Transverse colon (tissue), 4 donors: Measurements from ENCODE around the gene SENP3. TPM values are rescaled to one million over a fixed set of nuclear protein-coding genes. Genes with fewer than 3 reads are reported as not detected.

Source experiments
- DNase-seq: peaks from one replicate; pipeline ENCODE4 v3.0.0-alpha.2; 2019
- H3K27ac ChIP-seq, 4 donors: fragments of 200-600 bp; sonication (generic); 2 replicates each; pipeline ENCODE4 v1.5.1; 2016 to 2018; ENCODE audit warnings: inconsistent platforms in 4 of 4
- H3K27me3 ChIP-seq: fragments of 200-600 bp; sonication (generic); 2 replicates; pipeline ENCODE4 v1.5.1; 2017; ENCODE audit warnings: inconsistent platforms
- H3K36me3 ChIP-seq, 4 donors: fragments of 200-600 bp; sonication (generic); 2 replicates each; pipeline ENCODE4 v1.5.1; 2017 to 2019; ENCODE audit warnings: inconsistent platforms in 4 of 4
- H3K4me1 ChIP-seq, 4 donors: fragments of 200-600 bp; sonication (generic); 2 replicates each; pipeline ENCODE4 v1.5.1; 2017 to 2020; ENCODE audit warnings: inconsistent platforms in 4 of 4
- H3K4me3 ChIP-seq, 4 donors: fragments of 200-600 bp; sonication (generic); 1 replicate in 1 of 4; 2 replicates in 3 of 4; pipeline versions ENCODE4 v1.5.1 to v1.6.1; 2017 to 2019; ENCODE audit warnings: inconsistent platforms in 4 of 4
- H3K9me3 ChIP-seq, 2 donors: fragments of 200-600 bp; sonication (generic); 2 replicates each; pipeline ENCODE4 v1.5.1; 2017 to 2019; ENCODE audit warnings: inconsistent platforms in 2 of 2
- EP300 ChIP-seq: sonication (generic); formaldehyde crosslinking; IDR thresholded peaks from one replicate; pipeline ENCODE4 v1.6.1; 2017; ENCODE audit warnings: antibody characterized with exemption, low read depth
- POLR2A ChIP-seq: fragments of 450-650 bp; IDR thresholded peaks from one replicate; pipeline ENCODE4 v1.6.1; 2016; ENCODE audit warnings: antibody characterized with exemption, mild to moderate bottlenecking, moderate library complexity
- POLR2AphosphoS5 ChIP-seq, 3 donors: sonication (generic); formaldehyde crosslinking; IDR thresholded peaks; one replicate each; pipeline ENCODE4 v1.6.1; 2016; ENCODE audit warnings: antibody characterized with exemption in 3 of 3
- WGBS, 2 donors: methylation state at CpG; one replicate each; pipeline ENCODE4 v1.1.5; 2018; ENCODE audit warnings: low coverage in 1 of 2; 5-methylcytosine and 5-hydroxymethylcytosine counted together
- in situ Hi-C, 4 donors: fragments of 200-750 bp; cut with MboI; loops; one replicate each; pipeline versions ENCODE4 v1.15.0 to v1.15.1; 2017; ENCODE audit warnings: low sequenced_read_pairs in 3 of 4, low pct_ligation_motif_present in 1 of 4, low pct_unique_long_range_greater_than_20kb in 1 of 4
- intact Hi-C: fragments of 100-400 bp; cut with DNase I; formaldehyde crosslinking; loops from one replicate; pipeline ENCODE4 v1.15.1; 2023; ENCODE audit warnings: low total_unique reads
- total RNA-seq, 4 donors: library from RNA; depleted of rRNA; stranded (reverse); fragments of >200 nt; gene quantifications; one replicate each; pipeline ENCODE4 v1.1.0, GENCODE V29; 2016
- TF ChIP-seq, protein P1 (sequence below), 5 experiments: fragments of 200-600 bp in 3 of 5; fragments of 450-650 bp in 2 of 5; sonication (generic) in 3 of 5; IDR thresholded peaks; 1 replicate in 2 of 5; 2 replicates in 3 of 5; pipeline ENCODE4 v1.5.1; 2016 to 2017; ENCODE audit warnings: antibody characterized with exemption in 5 of 5, inconsistent platforms in 3 of 5, mild to moderate bottlenecking in 2 of 5, moderate library complexity in 1 of 5

The SENP3 gene
- total RNA-seq, 4 donors from 2014 or later = 37.0 to 159 (median 45.2) TPM

DNA sequence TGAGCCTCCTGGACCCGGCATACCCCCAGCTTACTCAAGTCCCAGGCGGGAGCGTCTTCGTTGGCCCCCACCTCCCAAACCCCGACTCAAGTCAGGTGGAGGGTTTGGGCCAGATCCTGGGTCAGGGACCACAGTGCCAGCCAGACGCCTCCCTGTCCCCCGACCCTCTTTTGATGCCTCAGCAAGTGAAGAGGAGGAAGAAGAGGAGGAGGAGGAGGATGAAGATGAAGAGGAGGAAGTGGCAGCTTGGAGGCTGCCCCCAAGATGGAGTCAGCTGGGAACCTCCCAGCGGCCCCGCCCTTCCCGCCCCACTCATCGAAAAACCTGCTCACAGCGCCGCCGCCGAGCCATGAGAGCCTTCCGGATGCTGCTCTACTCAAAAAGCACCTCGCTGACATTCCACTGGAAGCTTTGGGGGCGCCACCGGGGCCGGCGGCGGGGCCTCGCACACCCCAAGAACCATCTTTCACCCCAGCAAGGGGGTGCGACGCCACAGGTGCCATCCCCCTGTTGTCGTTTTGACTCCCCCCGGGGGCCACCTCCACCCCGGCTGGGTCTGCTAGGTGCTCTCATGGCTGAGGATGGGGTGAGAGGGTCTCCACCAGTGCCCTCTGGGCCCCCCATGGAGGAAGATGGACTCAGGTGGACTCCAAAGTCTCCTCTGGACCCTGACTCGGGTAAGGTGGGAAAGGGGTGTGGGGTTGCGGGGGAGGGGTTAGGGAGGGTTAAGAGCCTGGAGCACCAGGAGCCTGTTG is 1.6 kb downstream of the SENP3 start:
- no peaks in the 10 kb centered on the region for H3K27me3 ChIP-seq
- H3K4me1 ChIP-seq = peaks cover 36 to 49% (median 47%) of the 10 kb centered on the region in 4 donors
- H3K4me3 ChIP-seq = peak overlapping the region in 1 of 4 donors; percentile 98
- 90% methylated on average over 30 of the region's 30 CpGs; no CpG with 5 or more reads in 1 of the 2 donors for WGBS, 2 donors
- TF ChIP-seq, protein P1, sequence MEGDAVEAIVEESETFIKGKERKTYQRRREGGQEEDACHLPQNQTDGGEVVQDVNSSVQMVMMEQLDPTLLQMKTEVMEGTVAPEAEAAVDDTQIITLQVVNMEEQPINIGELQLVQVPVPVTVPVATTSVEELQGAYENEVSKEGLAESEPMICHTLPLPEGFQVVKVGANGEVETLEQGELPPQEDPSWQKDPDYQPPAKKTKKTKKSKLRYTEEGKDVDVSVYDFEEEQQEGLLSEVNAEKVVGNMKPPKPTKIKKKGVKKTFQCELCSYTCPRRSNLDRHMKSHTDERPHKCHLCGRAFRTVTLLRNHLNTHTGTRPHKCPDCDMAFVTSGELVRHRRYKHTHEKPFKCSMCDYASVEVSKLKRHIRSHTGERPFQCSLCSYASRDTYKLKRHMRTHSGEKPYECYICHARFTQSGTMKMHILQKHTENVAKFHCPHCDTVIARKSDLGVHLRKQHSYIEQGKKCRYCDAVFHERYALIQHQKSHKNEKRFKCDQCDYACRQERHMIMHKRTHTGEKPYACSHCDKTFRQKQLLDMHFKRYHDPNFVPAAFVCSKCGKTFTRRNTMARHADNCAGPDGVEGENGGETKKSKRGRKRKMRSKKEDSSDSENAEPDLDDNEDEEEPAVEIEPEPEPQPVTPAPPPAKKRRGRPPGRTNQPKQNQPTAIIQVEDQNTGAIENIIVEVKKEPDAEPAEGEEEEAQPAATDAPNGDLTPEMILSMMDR (IDR thresholded peaks at IDR 0.05) = no peak
- no peak for TF ChIP-seq POLR2A
- no peak for TF ChIP-seq POLR2AphosphoS5 (IDR thresholded peaks at IDR 0.05)
- TF ChIP-seq EP300 = no peak
- DNase-seq = no peak
- in situ Hi-C loops (no loop called here), intact Hi-C loops (no loop called here)
- H3K27ac ChIP-seq = peak overlapping the region in 1 of 4 donors; percentile 98
- H3K36me3 ChIP-seq = peaks cover 0 to 26% (median 13%) of the 10 kb centered on the region in 4 donors
- H3K9me3 ChIP-seq = no peaks in the 10 kb centered on the region

DNA sequence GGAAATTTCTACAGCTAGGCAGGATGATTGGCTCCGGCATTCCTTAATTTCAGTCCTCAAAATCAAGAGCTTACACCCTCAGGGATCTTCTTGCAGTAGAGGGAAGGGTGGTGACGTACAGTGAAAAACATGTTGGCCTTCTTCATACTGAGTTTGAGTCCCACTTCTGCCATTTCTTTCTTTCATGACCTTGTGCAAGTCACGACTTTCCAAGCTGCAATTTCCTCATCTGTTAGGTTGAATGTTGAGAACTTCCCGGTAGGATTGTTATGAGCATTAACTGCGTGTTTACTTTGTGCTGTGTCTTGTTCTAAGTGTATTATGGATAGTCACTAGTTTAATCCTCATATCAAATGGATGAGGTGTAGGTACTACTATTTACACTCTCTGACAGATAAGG is 7.9 kb downstream of the SENP3 start:
- no peaks in the 10 kb centered on the region for H3K9me3 ChIP-seq
- H3K27me3 ChIP-seq = no peaks in the 10 kb centered on the region
- in situ Hi-C loops = no loop called here
- peaks cover 5 to 23% (median 11%) of the 10 kb centered on the region in 4 donors for H3K4me1 ChIP-seq
- 76 to 77% methylated on average over 5 of the region's 5 CpGs for WGBS, 2 donors
- H3K4me3 ChIP-seq = no peak overlapping the region
- intact Hi-C loops = no loop called here
- TF ChIP-seq EP300 = no peak
- no peak for TF ChIP-seq POLR2A
- TF ChIP-seq, protein P1 (IDR thresholded peaks at IDR 0.05) = no peak
- peaks cover 0 to 47% (median 7%) of the 10 kb centered on the region in 4 donors for H3K36me3 ChIP-seq
- DNase-seq = no peak
- no peak overlapping the region for H3K27ac ChIP-seq

DNA sequence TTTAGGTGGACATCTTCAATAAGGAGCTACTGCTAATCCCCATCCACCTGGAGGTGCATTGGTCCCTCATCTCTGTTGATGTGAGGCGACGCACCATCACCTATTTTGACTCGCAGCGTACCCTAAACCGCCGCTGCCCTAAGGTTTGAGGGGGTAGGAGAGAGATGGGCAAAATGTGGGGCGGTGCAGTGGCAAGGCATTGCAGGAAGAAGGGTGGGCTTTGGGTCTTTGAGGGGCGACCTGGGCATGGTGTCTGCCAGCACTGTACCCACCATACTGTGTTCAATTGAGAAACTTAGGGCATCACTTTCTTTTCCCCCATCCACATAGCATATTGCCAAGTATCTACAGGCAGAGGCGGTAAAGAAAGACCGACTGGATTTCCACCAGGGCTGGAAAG is 8.6 kb downstream of the SENP3 start:
- peaks cover 0 to 48% (median 9%) of the 10 kb centered on the region in 4 donors for H3K36me3 ChIP-seq
- intact Hi-C loops (no loop called here), in situ Hi-C loops (no loop called here)
- WGBS, 2 donors = 95% methylated on average over 6 to 10 of the region's 10 CpGs
- no peak overlapping the region for H3K4me3 ChIP-seq
- TF ChIP-seq EP300 = no peak
- TF ChIP-seq, protein P1 (IDR thresholded peaks at IDR 0.05) = no peak
- no peak for TF ChIP-seq POLR2A
- no peak for TF ChIP-seq POLR2AphosphoS5 (IDR thresholded peaks at IDR 0.05)
- H3K4me1 ChIP-seq = peaks cover 11 to 31% (median 18%) of the 10 kb centered on the region in 4 donors
- no peaks in the 10 kb centered on the region for H3K9me3 ChIP-seq
- no peak overlapping the region for H3K27ac ChIP-seq
- DNase-seq = no peak
- H3K27me3 ChIP-seq = no peaks in the 10 kb centered on the region

DNA sequence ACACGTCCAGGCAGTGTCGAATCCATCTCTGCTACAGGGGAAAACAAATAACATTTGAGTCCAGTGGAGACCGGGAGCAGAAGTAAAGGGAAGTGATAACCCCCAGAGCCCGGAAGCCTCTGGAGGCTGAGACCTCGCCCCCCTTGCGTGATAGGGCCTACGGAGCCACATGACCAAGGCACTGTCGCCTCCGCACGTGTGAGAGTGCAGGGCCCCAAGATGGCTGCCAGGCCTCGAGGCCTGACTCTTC is 10.5 kb downstream of the SENP3 start:
- H3K9me3 ChIP-seq = no peaks in the 10 kb centered on the region
- peak overlapping the region in 3 of 4 donors; percentile 29 to 53 (median 30) for H3K4me3 ChIP-seq
- H3K27ac ChIP-seq = peak overlapping the region; percentile 87 to 99 (median 92)
- no peak for DNase-seq
- peaks cover 0 to 51% (median 15%) of the 10 kb centered on the region in 4 donors for H3K36me3 ChIP-seq
- 1% methylated on average over 11 of the region's 11 CpGs; no CpG with 5 or more reads in 1 of the 2 donors for WGBS, 2 donors
- H3K27me3 ChIP-seq = no peaks in the 10 kb centered on the region
- H3K4me1 ChIP-seq = peaks cover 11 to 42% (median 24%) of the 10 kb centered on the region in 4 donors
- in situ Hi-C loops (no loop called here), intact Hi-C loops (no loop called here)
- TF ChIP-seq EP300 (no peak), POLR2A (no peak)
- TF ChIP-seq, protein P1 (IDR thresholded peaks at IDR 0.05) = no peak
